Measurements from ENCODE around the gene GPALPP1.
"Not testable (repeated sequence)": the region's sequence is repeated elsewhere in the genome, so short reads cannot be mapped to it uniquely, and the experiment has no call there.

The GPALPP1 gene

DNA sequence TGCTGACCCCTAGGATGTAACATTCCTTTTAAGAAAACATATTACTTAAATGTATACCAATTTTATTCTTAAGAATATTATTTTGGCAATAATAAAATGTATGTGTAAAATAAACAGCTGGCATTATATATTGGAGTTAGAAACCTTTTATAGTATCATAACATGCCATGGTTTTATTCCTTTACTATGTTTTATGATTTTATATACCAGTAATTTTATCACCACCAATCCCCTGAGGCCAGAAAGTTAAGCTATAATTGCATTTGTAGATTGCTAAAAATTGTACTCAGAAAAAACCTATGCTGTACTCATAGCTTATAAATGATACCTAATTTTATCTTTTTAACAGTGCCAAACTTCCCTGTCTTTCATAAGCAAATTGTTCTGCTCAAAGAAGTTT lies 17.9 kb downstream of the GPALPP1 start:
- no peak for DNase-seq (ENCODE audit: low spot score)

GRCh38 chr13:45007823-45008222 lies 18.5 kb downstream of the GPALPP1 start:
- DNase-seq (ENCODE audit: low spot score) = no peak

DNA sequence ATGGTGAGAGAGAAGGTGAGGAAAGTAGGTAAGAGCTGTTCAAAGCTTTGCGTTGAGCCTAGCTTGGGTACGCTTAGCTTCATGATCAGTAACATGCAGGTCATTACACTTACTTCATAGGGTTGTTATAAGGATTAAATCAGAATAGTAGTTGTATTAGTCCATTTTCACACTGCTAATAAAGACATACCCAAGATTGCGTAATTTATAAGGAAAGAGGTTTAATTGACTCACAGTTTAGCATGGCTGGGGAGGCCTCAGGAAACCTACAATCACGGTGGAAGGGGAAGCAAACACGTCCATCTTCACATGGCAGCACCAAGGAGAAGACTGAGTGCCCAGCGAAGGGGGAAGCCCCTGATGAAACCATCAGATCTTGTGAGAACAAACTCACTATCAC lies 21.9 kb downstream of the GPALPP1 start:
- DNase-seq (ENCODE audit: low spot score) = no peak

GRCh38 chr13:45015300-45015699 lies 26.0 kb downstream of the GPALPP1 start:
- DNase-seq (ENCODE audit: low spot score) = no peak

GRCh38 chr13:45016792-45017425 lies 27.6 kb downstream of the GPALPP1 start:
- DNase-seq (ENCODE audit: low spot score) = no peak

DNA sequence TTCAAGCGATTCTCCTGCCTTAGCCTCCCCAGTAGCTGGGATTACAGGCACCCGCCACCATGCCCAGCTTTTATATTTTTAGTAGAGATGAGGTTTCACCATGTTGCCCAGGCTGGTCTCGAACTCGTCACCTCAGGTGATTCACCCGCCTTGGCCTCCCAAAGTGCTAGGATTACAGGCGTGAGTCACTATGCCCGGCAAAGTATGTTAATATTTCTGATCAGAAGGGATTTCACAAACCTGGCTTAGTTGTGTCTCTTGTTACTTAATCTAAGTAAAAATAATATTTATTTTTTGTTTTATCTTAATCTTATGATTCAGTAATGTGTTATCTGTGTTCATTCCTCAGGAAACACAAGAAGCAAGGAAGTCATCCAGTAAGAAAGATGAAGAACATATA lies 30.6 kb downstream of the GPALPP1 start:
- DNase-seq (ENCODE audit: low spot score) = not testable (repeated sequence)

DNA sequence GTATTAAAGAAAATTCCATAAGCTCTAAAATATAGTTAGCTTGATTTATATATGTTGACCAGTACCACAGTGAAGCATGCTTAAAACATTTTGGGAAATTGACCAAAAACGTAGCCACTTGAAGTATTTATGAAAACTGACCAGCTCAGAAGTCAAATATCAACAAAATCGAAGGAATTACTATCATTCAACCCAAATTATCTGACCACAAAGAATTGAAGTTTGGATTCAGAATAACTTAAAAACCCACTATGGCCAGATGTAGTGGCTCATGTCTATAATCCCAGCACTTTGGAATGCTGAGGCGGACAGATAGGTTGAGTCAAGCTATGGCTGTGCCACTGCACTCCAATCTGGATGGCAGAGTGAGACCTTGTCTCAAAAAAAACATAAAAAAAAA lies 31.9 kb downstream of the GPALPP1 start:
- DNase-seq (ENCODE audit: low spot score) = no peak

DNA sequence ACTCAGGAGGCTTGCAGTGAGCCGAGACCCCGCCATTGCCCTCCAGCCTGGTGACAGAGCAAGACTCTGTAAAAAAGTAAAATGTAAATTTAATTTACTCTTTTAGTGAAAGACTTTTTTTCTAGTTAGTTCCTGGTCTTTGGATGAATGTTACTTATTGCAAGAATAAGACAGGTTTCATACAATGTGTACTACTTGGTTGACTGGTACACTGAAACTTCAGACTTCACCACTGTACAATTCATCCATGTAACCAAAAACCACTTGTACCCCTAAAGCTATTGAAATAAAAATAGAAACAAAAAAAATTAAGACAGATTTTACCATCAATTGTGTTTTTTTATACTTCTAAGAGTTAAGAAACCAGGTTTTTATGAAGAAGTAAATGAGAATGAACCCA lies 35.5 kb downstream of the GPALPP1 start:
- no peak for DNase-seq (ENCODE audit: low spot score)

GRCh38 chr13:45034342-45034741 lies 45.0 kb downstream of the GPALPP1 start:
- DNase-seq (ENCODE audit: low spot score) = no peak

- DNase-seq (ENCODE audit: low spot score) = no peak
Observed at GRCh38 chr13:45036206-45036605, 46.9 kb downstream of the GPALPP1 start.

GRCh38 chr13:45040173-45040572 lies 50.8 kb downstream of the GPALPP1 start:
- no peak for DNase-seq (ENCODE audit: low spot score)

GRCh38 chr13:45040622-45041021 lies 51.3 kb downstream of the GPALPP1 start:
- no peak for DNase-seq (ENCODE audit: low spot score)

GRCh38 chr13:45042539-45042938 lies 53.2 kb downstream of the GPALPP1 start:
- no peak for DNase-seq (ENCODE audit: low spot score)

GRCh38 chr13:45046445-45046844 lies 57.1 kb downstream of the GPALPP1 start:
- DNase-seq (ENCODE audit: low spot score) = no peak

- DNase-seq (ENCODE audit: low spot score) = peak; percentile 49
Observed at GRCh38 chr13:45047394-45048310, 58.3 kb downstream of the GPALPP1 start.

DNA sequence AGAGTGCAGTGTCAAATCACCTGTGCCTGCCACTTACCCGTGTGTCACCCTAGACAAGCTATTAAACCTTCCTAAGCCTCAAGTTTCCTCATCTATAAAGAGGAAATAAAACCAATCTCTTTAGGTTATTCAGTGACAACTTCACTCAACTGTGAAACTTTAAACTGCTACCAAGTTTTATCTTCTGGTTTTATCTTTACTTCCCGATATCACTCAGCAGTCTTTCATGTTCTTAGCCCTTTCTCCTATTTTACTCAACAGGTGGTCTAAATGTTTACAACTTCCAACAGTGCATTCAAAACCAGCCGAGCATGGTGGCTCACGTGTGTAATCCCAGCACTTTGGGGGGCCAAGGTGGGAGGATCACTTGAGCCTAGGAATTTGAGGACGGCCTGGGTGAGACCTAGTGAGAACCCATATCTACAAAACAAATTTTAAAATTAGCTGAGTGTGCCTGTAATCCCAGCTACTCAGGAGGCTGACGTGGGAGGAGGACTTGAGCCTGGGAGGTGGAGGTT lies 59.6 kb downstream of the GPALPP1 start:
- no peak for DNase-seq (ENCODE audit: low spot score)

GRCh38 chr13:45049478-45049877 lies 60.1 kb downstream of the GPALPP1 start:
- no peak for DNase-seq (ENCODE audit: low spot score)

GRCh38 chr13:45051315-45051714 lies 62.0 kb downstream of the GPALPP1 start:
- DNase-seq (ENCODE audit: low spot score) = no peak

GRCh38 chr13:45055198-45055901 lies 66.0 kb downstream of the GPALPP1 start:
- DNase-seq (ENCODE audit: low spot score) = no peak

- DNase-seq (ENCODE audit: low spot score) = no peak
Observed at GRCh38 chr13:45055902-45056648, 66.7 kb downstream of the GPALPP1 start.

GRCh38 chr13:45060062-45060461 lies 70.7 kb downstream of the GPALPP1 start:
- no peak for DNase-seq (ENCODE audit: low spot score)
